CD4-positive, alpha-beta T cell (primary cell): Measurements from ENCODE around the gene RIPK4. TPM values are rescaled to one million over a fixed set of nuclear protein-coding genes. Genes with fewer than 3 reads are reported as not detected.

Experiments
- ATAC-seq: fragments of 200-7000 bp; cut with Tn5 transposase; one replicate; pipeline ENCODE4 v1.10.0; 2022; ENCODE audit warnings: mild to moderate bottlenecking; ENCODE audit not compliant: poor library complexity
- CTCF ChIA-PET: fragments of 350-600 bp; sonication (Branson Sonifier 250); formaldehyde crosslinking; loops from one replicate; lab custom pipeline; 2021; ENCODE audit warnings: antibody characterized with exemption, inconsistent platforms; lab: Charles Lee
- POLR2A ChIA-PET: fragments of 350-600 bp; sonication (Branson Sonifier 250); formaldehyde crosslinking; loops from one replicate; lab custom pipeline; 2021; ENCODE audit warnings: antibody characterized with exemption, inconsistent platforms; lab: Charles Lee
- DNase-seq, 14 experiments: peaks; one replicate each; pipeline ENCODE4 v3.0.0-alpha.2; 2013 to 2020; ENCODE audit warnings: mixed read lengths in 2 of 14
- H3K27ac ChIP-seq, 2 donors: one replicate each; pipeline versions ENCODE4 v1.5.1 to v1.7.0; 2013; ENCODE audit warnings: low read length in 2 of 2, low read depth in 1 of 2, mild to moderate bottlenecking in 1 of 2
- H3K27me3 ChIP-seq, 2 experiments: 1 replicate in 1 of 2; 2 replicates in 1 of 2; pipeline versions ENCODE4 v1.6.1 to v1.7.0; 2013; ENCODE audit warnings: low read length in 2 of 2, control low read depth in 1 of 2, mild to moderate bottlenecking in 1 of 2, moderate library complexity in 1 of 2; ENCODE audit not compliant: insufficient read depth in 2 of 2, control insufficient read depth in 1 of 2
- H3K36me3 ChIP-seq: one replicate; pipeline ENCODE4 v1.6.1; 2013; ENCODE audit warnings: low read length, control low read depth; ENCODE audit not compliant: insufficient read depth
- H3K4me1 ChIP-seq: one replicate; pipeline ENCODE4 v1.6.1; 2013; ENCODE audit warnings: low read length, control low read depth; ENCODE audit not compliant: insufficient read depth
- H3K4me3 ChIP-seq: one replicate; pipeline ENCODE4 v1.5.1; 2013; ENCODE audit warnings: mild to moderate bottlenecking, low read length, moderate library complexity
- H3K9me3 ChIP-seq, 2 experiments: 1 replicate in 1 of 2; 2 replicates in 1 of 2; pipeline versions ENCODE4 v1.6.1 to v1.7.0; 2013; ENCODE audit warnings: low read length in 2 of 2, mild to moderate bottlenecking in 2 of 2, control low read depth in 1 of 2, moderate library complexity in 1 of 2; ENCODE audit not compliant: control insufficient read depth in 1 of 2, insufficient read depth in 1 of 2
- H3K27ac Mint-ChIP-seq: one replicate; pipeline ENCODE4 v1.8.0; 2020; ENCODE audit warnings: mixed read lengths
- H3K27me3 Mint-ChIP-seq: one replicate; pipeline ENCODE4 v1.8.0; 2021; ENCODE audit warnings: mixed read lengths
- H3K36me3 Mint-ChIP-seq: one replicate; pipeline ENCODE4 v1.8.0; 2021; ENCODE audit warnings: low read depth, mixed read lengths
- H3K4me1 Mint-ChIP-seq: one replicate; pipeline ENCODE4 v1.8.0; 2021; ENCODE audit warnings: low read depth, mixed read lengths
- H3K4me3 Mint-ChIP-seq: one replicate; pipeline ENCODE4 v1.8.0; 2020; ENCODE audit warnings: mild to moderate bottlenecking, mixed read lengths
- H3K9me3 Mint-ChIP-seq: one replicate; pipeline ENCODE4 v1.8.0; 2020; ENCODE audit warnings: mixed read lengths
- intact Hi-C, 2 experiments: fragments of 100-400 bp; cut with DNase I in 1 of 2; cut with micrococcal nuclease in 1 of 2; formaldehyde crosslinking; loops; one replicate each; pipeline versions ENCODE4 v1.15.1 to v1.9.0; 2023 to 2025; cut with DNase I, micrococcal nuclease
- total RNA-seq, 174 experiments: library from RNA in 2 of 174; stranded (reverse) in 2 of 174; gene quantifications; one replicate each; pipeline ENCODE4 v1.2.3 and lab custom pipeline; 2021 to 2026
- TF ChIP-seq, protein P1 (sequence below): fragments of 200-600 bp; IDR thresholded peaks from one replicate; pipeline ENCODE4 v1.8.0; 2022; ENCODE audit warnings: antibody characterized with exemption, mild to moderate bottlenecking

The RIPK4 gene
- total RNA-seq, 2 experiments from 2014 or later, result 2.5 to 3.0 TPM

DNA sequence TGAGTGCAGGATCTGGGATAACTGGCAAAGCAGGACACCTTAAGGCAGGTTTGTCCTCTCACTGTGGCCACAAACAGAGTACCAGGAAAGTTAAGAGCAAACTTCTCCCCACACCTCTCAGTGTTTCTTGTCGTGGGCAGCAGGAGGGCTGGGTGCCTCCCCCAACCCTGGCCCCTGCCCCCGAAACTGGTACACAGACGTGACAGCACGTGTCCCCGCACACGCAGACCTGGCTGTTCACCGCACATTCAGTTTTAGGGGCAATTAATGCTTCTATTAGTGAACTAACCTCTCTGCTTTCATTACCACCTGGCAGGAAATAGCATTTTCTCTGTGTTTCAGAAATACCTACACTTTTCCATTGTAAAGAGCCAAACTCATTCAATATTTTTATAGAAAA is 32.9 kb upstream of the RIPK4 start:
- peaks cover 54% of the 10 kb centered on the region for H3K36me3 Mint-ChIP-seq
- peaks cover 43% of the 10 kb centered on the region for H3K36me3 ChIP-seq

DNA sequence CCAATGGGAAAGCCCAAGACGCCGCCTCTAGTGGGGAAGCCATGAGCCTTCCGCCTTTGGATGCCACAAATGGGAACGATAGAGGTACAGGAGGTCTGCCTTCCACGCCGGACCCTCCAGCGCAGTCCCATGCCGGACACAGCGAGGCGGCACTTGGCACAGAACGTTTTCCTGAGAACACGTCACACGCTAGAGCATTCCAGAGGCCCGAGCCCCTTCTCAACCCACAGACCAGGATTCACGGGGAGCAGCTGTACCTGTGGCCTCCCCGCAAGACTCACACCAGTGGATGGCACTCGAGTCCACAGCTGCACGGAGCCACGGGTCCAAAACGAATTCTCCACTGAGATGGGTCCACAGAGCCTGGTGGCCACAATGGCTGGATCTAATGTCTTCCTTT is 31.5 kb upstream of the RIPK4 start:
- Mint-ChIP-seq H3K27me3 (no peaks in the 10 kb centered on the region), H3K27ac (no peak overlapping the region), H3K4me1 (no peaks in the 10 kb centered on the region), H3K36me3 (peaks cover 44% of the 10 kb centered on the region), H3K9me3 (no peaks in the 10 kb centered on the region), H3K4me3 (no peak overlapping the region)
- peaks cover 0 to 2% of the 10 kb centered on the region in 2 experiments for H3K27me3 ChIP-seq
- TF ChIP-seq, protein P1, sequence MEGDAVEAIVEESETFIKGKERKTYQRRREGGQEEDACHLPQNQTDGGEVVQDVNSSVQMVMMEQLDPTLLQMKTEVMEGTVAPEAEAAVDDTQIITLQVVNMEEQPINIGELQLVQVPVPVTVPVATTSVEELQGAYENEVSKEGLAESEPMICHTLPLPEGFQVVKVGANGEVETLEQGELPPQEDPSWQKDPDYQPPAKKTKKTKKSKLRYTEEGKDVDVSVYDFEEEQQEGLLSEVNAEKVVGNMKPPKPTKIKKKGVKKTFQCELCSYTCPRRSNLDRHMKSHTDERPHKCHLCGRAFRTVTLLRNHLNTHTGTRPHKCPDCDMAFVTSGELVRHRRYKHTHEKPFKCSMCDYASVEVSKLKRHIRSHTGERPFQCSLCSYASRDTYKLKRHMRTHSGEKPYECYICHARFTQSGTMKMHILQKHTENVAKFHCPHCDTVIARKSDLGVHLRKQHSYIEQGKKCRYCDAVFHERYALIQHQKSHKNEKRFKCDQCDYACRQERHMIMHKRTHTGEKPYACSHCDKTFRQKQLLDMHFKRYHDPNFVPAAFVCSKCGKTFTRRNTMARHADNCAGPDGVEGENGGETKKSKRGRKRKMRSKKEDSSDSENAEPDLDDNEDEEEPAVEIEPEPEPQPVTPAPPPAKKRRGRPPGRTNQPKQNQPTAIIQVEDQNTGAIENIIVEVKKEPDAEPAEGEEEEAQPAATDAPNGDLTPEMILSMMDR, result no peak
- no peak overlapping the region for H3K4me3 ChIP-seq
- ChIA-PET POLR2A (no interaction called here), CTCF (no interaction called here)
- intact Hi-C loops, result no loop called here
- no peak overlapping the region for H3K27ac ChIP-seq
- H3K9me3 ChIP-seq, result peaks cover 0 to under 1% of the 10 kb centered on the region in 2 experiments
- no peaks in the 10 kb centered on the region for H3K4me1 ChIP-seq
- no peak for ATAC-seq
- DNase-seq, result no peak
- peaks cover 43% of the 10 kb centered on the region for H3K36me3 ChIP-seq

More for the DNA sequence above, 32.9 kb upstream of the RIPK4 start:
- Histone ChIP-seq H3K27me3 (no peaks in the 10 kb centered on the region), H3K4me3 (no peak overlapping the region), H3K9me3 (no peaks in the 10 kb centered on the region), H3K4me1 (no peaks in the 10 kb centered on the region), H3K27ac (no peak overlapping the region)
- no peaks in the 10 kb centered on the region for H3K9me3 Mint-ChIP-seq
- TF ChIP-seq, protein P1, result no peak
- ATAC-seq (no peak), DNase-seq (no peak)
- ChIA-PET POLR2A (no interaction called here), CTCF (no interaction called here)
- H3K4me1 Mint-ChIP-seq, result no peaks in the 10 kb centered on the region
- intact Hi-C loops, result no loop called here
- no peak overlapping the region for H3K4me3 Mint-ChIP-seq
- H3K27ac Mint-ChIP-seq, result no peak overlapping the region
- no peaks in the 10 kb centered on the region for H3K27me3 Mint-ChIP-seq

DNA sequence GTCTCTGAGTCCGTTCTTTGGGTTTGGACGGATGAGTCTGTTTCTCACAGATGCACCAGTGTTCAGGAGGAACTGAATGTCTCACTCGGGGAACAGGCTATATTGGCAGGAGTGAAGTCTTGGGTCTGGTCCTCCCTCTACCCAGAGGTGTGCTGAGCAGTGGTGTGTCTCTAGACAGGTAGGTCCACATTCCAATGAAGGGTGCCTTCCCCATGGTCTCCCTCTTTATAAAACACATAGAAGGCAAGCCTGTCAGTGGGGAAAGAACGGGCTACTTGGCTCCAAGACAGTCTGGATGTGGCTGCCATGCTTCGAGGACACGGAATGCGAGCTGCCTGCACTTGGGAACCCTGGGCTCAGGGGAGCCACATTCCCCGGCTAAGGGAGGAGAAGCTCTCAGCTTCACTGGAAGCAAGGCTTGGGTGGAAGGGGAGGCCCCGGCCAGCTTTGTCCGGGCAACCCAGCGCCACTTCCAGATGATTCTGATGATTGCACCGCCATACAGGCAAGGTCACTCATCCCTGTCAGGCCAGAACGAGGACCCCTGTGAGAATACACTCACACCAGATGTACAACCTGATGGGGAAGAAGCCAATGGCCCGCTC is 29.7 kb upstream of the RIPK4 start:
- DNase-seq (no peak), ATAC-seq (no peak)
- H3K4me3 Mint-ChIP-seq, result no peak overlapping the region
- H3K27ac Mint-ChIP-seq, result no peak overlapping the region
- no peak overlapping the region for H3K4me3 ChIP-seq
- H3K9me3 Mint-ChIP-seq, result no peaks in the 10 kb centered on the region
- H3K27me3 Mint-ChIP-seq, result peaks cover 4% of the 10 kb centered on the region
- POLR2A ChIA-PET, result no interaction called here
- peaks cover 5 to 13% of the 10 kb centered on the region in 2 experiments for H3K9me3 ChIP-seq
- no peaks in the 10 kb centered on the region for H3K4me1 Mint-ChIP-seq
- CTCF ChIA-PET, result no interaction called here
- H3K36me3 Mint-ChIP-seq, result peaks cover 29% of the 10 kb centered on the region
- H3K27me3 ChIP-seq, result peaks cover 0 to 2% of the 10 kb centered on the region in 2 experiments
- H3K27ac ChIP-seq, result no peak overlapping the region
- intact Hi-C loops, result no loop called here
- TF ChIP-seq, protein P1, result no peak
- no peaks in the 10 kb centered on the region for H3K4me1 ChIP-seq
- peaks cover 32% of the 10 kb centered on the region for H3K36me3 ChIP-seq
